Measurements from ENCODE around the gene CSF1R.
A peak's percentile ranks its signal among the peaks of the same experiment; 100 is the strongest.

CSF1R gene

GRCh38 chr5:150131461-150131860 lies 45.1 kb upstream of the CSF1R start:
- Histone ChIP-seq H3K27ac (ENCODE audit: low read depth, low read length, poor library complexity, severe bottlenecking) (no peak overlapping the region), H3K9ac (ENCODE audit: low read length) (no peak overlapping the region), H3K79me2 (ENCODE audit: insufficient read depth, low read length) (no peaks in the 10 kb centered on the region), H3K9me2 (ENCODE audit: low read depth, low read length) (no peaks in the 10 kb centered on the region), H3K9me3 (ENCODE audit: low read length) (no peaks in the 10 kb centered on the region), H2AFZ (ENCODE audit: low read length) (no peak overlapping the region), H3F3A (ENCODE audit: insufficient read depth, low read length) (no peaks in the 10 kb centered on the region), H3K4me2 (ENCODE audit: low read length) (no peak overlapping the region), H3K36me3 (ENCODE audit: insufficient read depth, low read length) (no peaks in the 10 kb centered on the region), H3K27me3 (ENCODE audit: insufficient read depth, low read length) (no peaks in the 10 kb centered on the region), H4K20me1 (ENCODE audit: insufficient read depth, low read length) (no peaks in the 10 kb centered on the region), H3K4me3 (ENCODE audit: low read depth, low read length, poor library complexity, severe bottlenecking) (no peak overlapping the region), H3K4me1 (ENCODE audit: insufficient read depth, low read length, severe bottlenecking) (no peaks in the 10 kb centered on the region)
- TF ChIP-seq EZH2 (IDR thresholded peaks at IDR 0.05; ENCODE audit: borderline replicate concordance, low read length) (no peak), CTCF (IDR thresholded peaks at IDR 0.05; ENCODE audit: low read length) (no peak)

- no peak overlapping the region for H3K4me2 ChIP-seq (ENCODE audit: low read length)
- no peaks in the 10 kb centered on the region for H3K9me3 ChIP-seq (ENCODE audit: low read length)
- H3K4me1 ChIP-seq (ENCODE audit: insufficient read depth, low read length, severe bottlenecking): no peaks in the 10 kb centered on the region
- H3K27ac ChIP-seq (ENCODE audit: low read depth, low read length, poor library complexity, severe bottlenecking): no peak overlapping the region
- no peaks in the 10 kb centered on the region for H4K20me1 ChIP-seq (ENCODE audit: insufficient read depth, low read length)
- no peaks in the 10 kb centered on the region for H3K27me3 ChIP-seq (ENCODE audit: insufficient read depth, low read length)
- no peak overlapping the region for H2AFZ ChIP-seq (ENCODE audit: low read length)
- H3K9me2 ChIP-seq (ENCODE audit: low read depth, low read length): no peaks in the 10 kb centered on the region
- TF ChIP-seq CTCF (IDR thresholded peaks at IDR 0.05; ENCODE audit: low read length): no peak
- no peaks in the 10 kb centered on the region for H3K79me2 ChIP-seq (ENCODE audit: insufficient read depth, low read length)
- no peaks in the 10 kb centered on the region for H3K36me3 ChIP-seq (ENCODE audit: insufficient read depth, low read length)
- no peak overlapping the region for H3K9ac ChIP-seq (ENCODE audit: low read length)
- H3K4me3 ChIP-seq (ENCODE audit: low read depth, low read length, poor library complexity, severe bottlenecking): no peak overlapping the region
- no peaks in the 10 kb centered on the region for H3F3A ChIP-seq (ENCODE audit: insufficient read depth, low read length)
Observed at GRCh38 chr5:150130493-150130922, 44.2 kb upstream of the CSF1R start.

GRCh38 chr5:150129813-150130492 lies 43.6 kb upstream of the CSF1R start:
- H4K20me1 ChIP-seq (ENCODE audit: insufficient read depth, low read length): no peaks in the 10 kb centered on the region
- no peaks in the 10 kb centered on the region for H3K9me2 ChIP-seq (ENCODE audit: low read depth, low read length)
- H2AFZ ChIP-seq (ENCODE audit: low read length): no peak overlapping the region
- no peaks in the 10 kb centered on the region for H3K36me3 ChIP-seq (ENCODE audit: insufficient read depth, low read length)
- H3K4me1 ChIP-seq (ENCODE audit: insufficient read depth, low read length, severe bottlenecking): no peaks in the 10 kb centered on the region
- H3F3A ChIP-seq (ENCODE audit: insufficient read depth, low read length): no peaks in the 10 kb centered on the region
- no peaks in the 10 kb centered on the region for H3K27me3 ChIP-seq (ENCODE audit: insufficient read depth, low read length)
- no peak for TF ChIP-seq EZH2 (IDR thresholded peaks at IDR 0.05; ENCODE audit: borderline replicate concordance, low read length)
- TF ChIP-seq CTCF (IDR thresholded peaks at IDR 0.05; ENCODE audit: low read length): peak; percentile 85
- no peak overlapping the region for H3K4me3 ChIP-seq (ENCODE audit: low read depth, low read length, poor library complexity, severe bottlenecking)
- H3K79me2 ChIP-seq (ENCODE audit: insufficient read depth, low read length): no peaks in the 10 kb centered on the region
- H3K9me3 ChIP-seq (ENCODE audit: low read length): no peaks in the 10 kb centered on the region
- H3K27ac ChIP-seq (ENCODE audit: low read depth, low read length, poor library complexity, severe bottlenecking): no peak overlapping the region
- H3K4me2 ChIP-seq (ENCODE audit: low read length): no peak overlapping the region
- H3K9ac ChIP-seq (ENCODE audit: low read length): no peak overlapping the region
